ENCODE results near the gene FLNC. TPM values are rescaled to one million over a fixed set of nuclear protein-coding genes. Genes with fewer than 3 reads are reported as not detected.

Gene FLNC
- polyA plus RNA-seq, 3 donors: 0.01 TPM; not detected in 2

DNA sequence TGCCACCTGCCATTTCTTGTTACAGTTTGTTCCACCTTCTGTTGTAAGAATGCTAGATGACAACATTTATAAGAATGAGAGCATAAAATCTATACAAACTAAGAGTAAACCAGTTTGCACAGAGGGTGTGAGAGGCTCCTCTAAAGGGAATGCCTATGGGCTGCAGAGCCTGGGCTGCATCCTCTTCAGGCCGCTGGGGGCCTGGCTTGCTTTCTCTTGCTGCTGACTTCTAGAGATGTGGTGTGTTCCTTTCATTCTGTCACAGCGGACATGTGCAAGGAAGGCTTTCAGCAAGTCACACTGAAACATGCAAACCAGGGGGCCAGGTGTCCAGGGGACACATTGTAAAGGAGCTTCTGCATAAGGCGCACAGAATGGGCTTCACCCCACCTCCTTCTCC is 25.4 kb downstream of the FLNC start:
- Mint-ChIP-seq H3K4me3 (no peak overlapping the region), H3K27ac (no peak overlapping the region), H3K9me3 (no peaks in the 10 kb centered on the region), H3K4me1 (no peaks in the 10 kb centered on the region), H3K27me3 (ENCODE audit: low read depth in 3 of 3) (peaks cover 1 to 14% (median 5%) of the 10 kb centered on the region in 3 donors), H3K36me3 (no peaks in the 10 kb centered on the region)
- H3K4me3 ChIP-seq (replicated peaks in 1 of 3; ENCODE audit: low read depth in 2 of 3, low read length in 3 of 3): no peak overlapping the region
- no peaks in the 10 kb centered on the region for H4K20me1 ChIP-seq (ENCODE audit: insufficient read depth, low read length)
- no peak overlapping the region for H3K9ac ChIP-seq (ENCODE audit: insufficient read depth, low read length, poor library complexity, severe bottlenecking)
- no peaks in the 10 kb centered on the region for H3K79me2 ChIP-seq (ENCODE audit: insufficient read depth, low read length)
- no peaks in the 10 kb centered on the region for H3K27me3 ChIP-seq (ENCODE audit: control insufficient read depth in 2 of 2, insufficient read depth in 2 of 2, low read length in 2 of 2)
- no peaks in the 10 kb centered on the region for H3K4me1 ChIP-seq (ENCODE audit: control insufficient read depth in 1 of 2, insufficient read depth in 2 of 2, low read length in 2 of 2)
- H3K36me3 ChIP-seq (replicated peaks in 1 of 2; ENCODE audit: control insufficient read depth in 1 of 2, insufficient read depth in 2 of 2, low read length in 2 of 2): no peaks in the 10 kb centered on the region
- TF ChIP-seq, protein P1, sequence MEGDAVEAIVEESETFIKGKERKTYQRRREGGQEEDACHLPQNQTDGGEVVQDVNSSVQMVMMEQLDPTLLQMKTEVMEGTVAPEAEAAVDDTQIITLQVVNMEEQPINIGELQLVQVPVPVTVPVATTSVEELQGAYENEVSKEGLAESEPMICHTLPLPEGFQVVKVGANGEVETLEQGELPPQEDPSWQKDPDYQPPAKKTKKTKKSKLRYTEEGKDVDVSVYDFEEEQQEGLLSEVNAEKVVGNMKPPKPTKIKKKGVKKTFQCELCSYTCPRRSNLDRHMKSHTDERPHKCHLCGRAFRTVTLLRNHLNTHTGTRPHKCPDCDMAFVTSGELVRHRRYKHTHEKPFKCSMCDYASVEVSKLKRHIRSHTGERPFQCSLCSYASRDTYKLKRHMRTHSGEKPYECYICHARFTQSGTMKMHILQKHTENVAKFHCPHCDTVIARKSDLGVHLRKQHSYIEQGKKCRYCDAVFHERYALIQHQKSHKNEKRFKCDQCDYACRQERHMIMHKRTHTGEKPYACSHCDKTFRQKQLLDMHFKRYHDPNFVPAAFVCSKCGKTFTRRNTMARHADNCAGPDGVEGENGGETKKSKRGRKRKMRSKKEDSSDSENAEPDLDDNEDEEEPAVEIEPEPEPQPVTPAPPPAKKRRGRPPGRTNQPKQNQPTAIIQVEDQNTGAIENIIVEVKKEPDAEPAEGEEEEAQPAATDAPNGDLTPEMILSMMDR (IDR thresholded peaks at IDR 0.05): no peak
- H3K9me3 ChIP-seq (replicated peaks in 1 of 2; ENCODE audit: control insufficient read depth in 1 of 2, insufficient read depth in 1 of 2, low read length in 2 of 2): no peaks in the 10 kb centered on the region
- H3K27ac ChIP-seq (ENCODE audit: low read depth in 1 of 2, low read length in 2 of 2): no peak overlapping the region
- intact Hi-C loops (cut with micrococcal nuclease): no loop called here
- H2AFZ ChIP-seq (ENCODE audit: insufficient read depth, low read depth, low read length, poor library complexity, severe bottlenecking): no peak overlapping the region
- H3K4me2 ChIP-seq (replicated peaks; ENCODE audit: extremely low read depth, low read length, poor library complexity, severe bottlenecking): no peak overlapping the region
- no peak for DNase-seq
- WGBS (ENCODE audit: insufficient coverage): 83% methylated on average over 3 of the region's 3 CpGs

DNA sequence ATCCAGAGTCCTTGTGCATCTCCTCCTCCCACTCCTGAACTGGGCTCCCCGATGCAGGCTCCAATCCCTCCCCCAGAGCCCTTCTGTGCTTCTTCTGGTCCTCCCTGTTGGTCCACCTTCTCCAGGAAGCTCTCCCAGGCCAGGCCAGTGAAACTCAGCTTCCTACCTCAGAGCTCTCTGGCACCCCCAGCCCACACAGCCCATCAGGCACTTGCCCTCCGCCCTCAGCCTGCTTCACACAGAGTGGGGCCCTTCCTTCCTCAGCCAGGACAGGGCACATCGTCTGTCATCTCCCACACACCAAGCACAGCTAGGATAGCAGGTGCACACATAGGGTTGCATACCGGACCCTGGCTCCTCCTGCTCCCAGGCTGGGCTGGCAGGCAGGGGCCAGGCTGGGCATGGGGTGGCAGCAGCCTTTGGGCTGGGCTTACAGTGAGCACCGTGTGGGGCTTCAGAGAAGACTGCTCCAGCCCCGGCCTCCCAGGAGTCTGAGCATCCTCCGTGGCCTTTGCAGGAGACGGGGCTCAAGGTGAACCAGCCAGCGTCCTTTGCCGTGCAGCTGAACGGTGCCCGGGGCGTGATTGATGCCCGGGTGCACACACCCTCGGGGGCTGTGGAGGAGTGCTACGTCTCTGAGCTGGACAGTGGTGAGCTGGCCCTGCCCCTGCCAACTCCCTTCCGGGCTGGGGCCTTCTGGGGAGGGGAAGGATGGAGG is 26.0 kb downstream of the FLNC start:
- no peaks in the 10 kb centered on the region for H3K79me2 ChIP-seq (ENCODE audit: insufficient read depth, low read length)
- DNase-seq: no peak
- no peaks in the 10 kb centered on the region for H3K4me1 Mint-ChIP-seq
- no peaks in the 10 kb centered on the region for H3K4me1 ChIP-seq (ENCODE audit: control insufficient read depth in 1 of 2, insufficient read depth in 2 of 2, low read length in 2 of 2)
- H3K4me2 ChIP-seq (replicated peaks; ENCODE audit: extremely low read depth, low read length, poor library complexity, severe bottlenecking): no peak overlapping the region
- intact Hi-C loops (cut with micrococcal nuclease): no loop called here
- no peaks in the 10 kb centered on the region for H3K27me3 ChIP-seq (ENCODE audit: control insufficient read depth in 2 of 2, insufficient read depth in 2 of 2, low read length in 2 of 2)
- 98% methylated on average over 8 of the region's 17 CpGs for WGBS (ENCODE audit: insufficient coverage)
- TF ChIP-seq, protein P1 (IDR thresholded peaks at IDR 0.05): no peak
- H3K9ac ChIP-seq (ENCODE audit: insufficient read depth, low read length, poor library complexity, severe bottlenecking): no peak overlapping the region
- no peak overlapping the region for H3K27ac Mint-ChIP-seq
- no peak overlapping the region for H3K4me3 Mint-ChIP-seq
- H3K9me3 ChIP-seq (replicated peaks in 1 of 2; ENCODE audit: control insufficient read depth in 1 of 2, insufficient read depth in 1 of 2, low read length in 2 of 2): no peaks in the 10 kb centered on the region
- H2AFZ ChIP-seq (ENCODE audit: insufficient read depth, low read depth, low read length, poor library complexity, severe bottlenecking): no peak overlapping the region
- H3K36me3 ChIP-seq (replicated peaks in 1 of 2; ENCODE audit: control insufficient read depth in 1 of 2, insufficient read depth in 2 of 2, low read length in 2 of 2): no peaks in the 10 kb centered on the region
- H3K4me3 ChIP-seq (replicated peaks in 1 of 3; ENCODE audit: low read depth in 2 of 3, low read length in 3 of 3): no peak overlapping the region
- H4K20me1 ChIP-seq (ENCODE audit: insufficient read depth, low read length): no peaks in the 10 kb centered on the region
- no peaks in the 10 kb centered on the region for H3K9me3 Mint-ChIP-seq
- H3K36me3 Mint-ChIP-seq: no peaks in the 10 kb centered on the region
- no peak overlapping the region for H3K27ac ChIP-seq (ENCODE audit: low read depth in 1 of 2, low read length in 2 of 2)
- peaks cover 1 to 14% (median 5%) of the 10 kb centered on the region in 3 donors for H3K27me3 Mint-ChIP-seq (ENCODE audit: low read depth in 3 of 3)
